Right cardiac atrium (tissue), 5 donors: ENCODE data around the gene HTR3E. TPM values are rescaled to one million over a fixed set of nuclear protein-coding genes. Genes with fewer than 3 reads are reported as not detected.

Experiments
- ATAC-seq, 2 donors: fragments of 200-7000 bp; cut with Tn5 transposase; one replicate each; pipeline versions ENCODE4 v1.8.0 to v1.9.1; 2020; ENCODE audit warnings: moderate library complexity in 2 of 2, mild to moderate bottlenecking in 1 of 2
- DNase-seq, 3 donors: peaks; one replicate each; pipeline ENCODE4 v3.0.0-alpha.2; 2020
- H3K27ac ChIP-seq: one replicate; pipeline ENCODE4 v1.5.1; 2013; ENCODE audit warnings: mild to moderate bottlenecking, low read length, control low read depth, moderate library complexity
- H3K27me3 ChIP-seq: one replicate; pipeline ENCODE4 v1.6.1; 2013; ENCODE audit not compliant: control insufficient read depth, insufficient read depth
- H3K4me1 ChIP-seq: one replicate; pipeline ENCODE4 v1.6.1; 2013; ENCODE audit warnings: low read length; ENCODE audit not compliant: control insufficient read depth, insufficient read depth
- H3K4me3 ChIP-seq: one replicate; pipeline ENCODE4 v1.5.1; 2013; ENCODE audit warnings: low read length, control low read depth
- H3K9me3 ChIP-seq: one replicate; pipeline ENCODE4 v1.6.1; 2013; ENCODE audit warnings: low read length; ENCODE audit not compliant: control insufficient read depth
- WGBS: extraction: QIAGEN DNeasy Blood & Tissue Kit; methylation state at CpG from one replicate; pipeline ENCODE4 v1.1.7; 2013; 5-methylcytosine and 5-hydroxymethylcytosine counted together
- intact Hi-C, 4 donors: fragments of 100-400 bp; cut with DNase I; formaldehyde crosslinking; loops; one replicate each; pipeline versions ENCODE4 v1.11.0 to v1.14.0; 2022 to 2023
- polyA plus RNA-seq: library from polyadenylated mRNA; stranded (reverse); fragments of 200-250 nt; gene quantifications from one replicate; pipeline ENCODE4 v1.2.3, GENCODE V29; 2013
- total RNA-seq, 4 donors: library from RNA; stranded (reverse); fragmentation: NEBNext Ultra II Directional; extraction: Animal tissue kit (Norgen Biotek cat#: 25700); gene quantifications; one replicate each; pipeline ENCODE4 v1.2.1, GENCODE V29; 2021
- donor health status: healthy with polysubstance abuse.
- donor health status: DM: no; HTN: yes; CAD: no.
- donor health status: DM: no; HTN: no; CAD: no.
- donor health status: DM: no; HTN: yes; CAD: no; lungs with severe emphysema.
- donor health status: DM: yes; HTN: yes; CAD: no.

The HTR3E gene
- total and polyA plus RNA-seq, 5 donors: not detected

- Histone ChIP-seq H3K9me3 (no peaks in the 10 kb centered on the region), H3K27me3 (no peaks in the 10 kb centered on the region), H3K4me1 (peaks cover 17% of the 10 kb centered on the region), H3K27ac (peak overlapping the region; percentile 98), H3K4me3 (peak overlapping the region; percentile 99)
- WGBS: 1% methylated on average over 6 of the region's 6 CpGs
- DNase-seq (peak; percentile 74 to 91 (median 89)), ATAC-seq (peak; percentile 63 to 76)
- intact Hi-C loops: no loop called here
Observed at GRCh38 chr3:184156522-184156955, 59.7 kb downstream of the HTR3E start.

Other genes with a start within 250 kb of the HTR3E start
- 10 to 100 TPM; 53.6 to 82.2 (median 62.3) TPM for gene PARL, start 212.2 kb upstream of the HTR3E start, total RNA-seq
- 62.0 TPM for gene PARL, start 212.2 kb upstream of the HTR3E start, polyA plus RNA-seq
- gene ABCC5, start 79.2 kb upstream of the HTR3E start, total RNA-seq: 10 to 100 TPM; 43.5 to 60.7 (median 52.7) TPM
- gene ABCC5, start 79.2 kb upstream of the HTR3E start, polyA plus RNA-seq: 28.9 TPM
- not detected for gene HTR3D, start 65.3 kb upstream of the HTR3E start, total RNA-seq
- gene HTR3D, start 65.3 kb upstream of the HTR3E start, polyA plus RNA-seq: not detected
- gene HTR3C, start 44.0 kb upstream of the HTR3E start, total RNA-seq: not detected
- not detected for gene HTR3C, start 44.0 kb upstream of the HTR3E start, polyA plus RNA-seq
- gene EIF2B5, start 38.3 kb downstream of the HTR3E start, total RNA-seq: 10 to 100 TPM; 30.8 to 34.5 (median 33.0) TPM
- 28.3 TPM for gene EIF2B5, start 38.3 kb downstream of the HTR3E start, polyA plus RNA-seq
- 10 to 100 TPM; 61.1 to 67.4 (median 65.3) TPM for gene DVL3, start 58.3 kb downstream of the HTR3E start, total RNA-seq
- 39.8 TPM for gene DVL3, start 58.3 kb downstream of the HTR3E start, polyA plus RNA-seq
- gene AP2M1, start 77.8 kb downstream of the HTR3E start, total RNA-seq: 100 to 1,000 TPM; 271 to 340 (median 329) TPM
- gene AP2M1, start 77.8 kb downstream of the HTR3E start, polyA plus RNA-seq: 330 TPM
- 10 to 100 TPM; 59.2 to 72.9 (median 63.5) TPM for gene ABCF3, start 89.1 kb downstream of the HTR3E start, total RNA-seq
- gene ABCF3, start 89.1 kb downstream of the HTR3E start, polyA plus RNA-seq: 50.9 TPM
- not detected for gene VWA5B2, start 132.5 kb downstream of the HTR3E start, total RNA-seq
- 0.07 TPM for gene VWA5B2, start 132.5 kb downstream of the HTR3E start, polyA plus RNA-seq
- 10 to 100 TPM; 17.3 to 23.3 (median 21.6) TPM for gene ALG3, start 151.9 kb downstream of the HTR3E start, total RNA-seq
- 19.3 TPM for gene ALG3, start 151.9 kb downstream of the HTR3E start, polyA plus RNA-seq
- 1 to 10 TPM; 1.1 to 1.8 (median 1.3) TPM for gene EEF1AKMT4, start 152.6 kb downstream of the HTR3E start, total RNA-seq
- 1.7 TPM for gene EEF1AKMT4, start 152.6 kb downstream of the HTR3E start, polyA plus RNA-seq
- under 1 TPM in 1 of 4 donors, not detected in 3; 0.50 TPM for gene CAMK2N2, start 164.5 kb downstream of the HTR3E start, total RNA-seq
- 0.07 TPM for gene CAMK2N2, start 164.5 kb downstream of the HTR3E start, polyA plus RNA-seq
- gene ECE2, start 179.0 kb downstream of the HTR3E start, total RNA-seq: 1 to 10 TPM; 1.2 to 6.6 (median 3.6) TPM
- 2.6 TPM for gene ECE2, start 179.0 kb downstream of the HTR3E start, polyA plus RNA-seq
- 100 to 1,000 TPM; 198 to 230 (median 227) TPM for gene PSMD2, start 202.2 kb downstream of the HTR3E start, total RNA-seq
- 161 TPM for gene PSMD2, start 202.2 kb downstream of the HTR3E start, polyA plus RNA-seq
- 100 to 1,000 TPM; 215 to 301 (median 245) TPM for gene EIF4G1, start 217.5 kb downstream of the HTR3E start, total RNA-seq
- gene EIF4G1, start 217.5 kb downstream of the HTR3E start, polyA plus RNA-seq: 203 TPM
- 10 to 100 TPM; 26.5 to 41.1 (median 33.6) TPM for gene FAM131A, start 240.5 kb downstream of the HTR3E start, total RNA-seq
- 34.3 TPM for gene FAM131A, start 240.5 kb downstream of the HTR3E start, polyA plus RNA-seq